Adrenal gland (tissue), 5 donors: ENCODE results near the gene ADK.

Experiments used
- CTCF ChIP-seq, 6 experiments: fragments of 450-650 bp in 4 of 6; fragments of 200-600 bp in 2 of 6; sonication (generic) in 1 of 6; IDR thresholded peaks; 1 replicate in 5 of 6; 2 replicates in 1 of 6; pipeline versions ENCODE4 v1.5.1 to v1.8.0; 2016 to 2021; ENCODE audit warnings: antibody characterized with exemption in 6 of 6, mild to moderate bottlenecking in 2 of 6, moderate library complexity in 1 of 6
- POLR2A ChIP-seq, 2 donors: fragments of 450-650 bp; IDR thresholded peaks; one replicate each; pipeline ENCODE4 v1.6.1; 2017; ENCODE audit warnings: antibody characterized with exemption in 2 of 2, mild to moderate bottlenecking in 2 of 2, moderate library complexity in 1 of 2
- donor health status: DM: no; HTN: no; CAD: no.

- TF ChIP-seq POLR2A (IDR thresholded peaks at IDR 0.05): no peak
- TF ChIP-seq CTCF (IDR thresholded peaks at IDR 0.05): no peak
These were observed 587.0 kb downstream of the ADK start for GRCh38 chr10:74738052-74738451.
